NOMO-1 treated with dmso at 0.1 percent for 144 hours (cell line): ENCODE measurements around the gene AKAP13.
A peak's percentile ranks its signal among the peaks of the same experiment; 100 is the strongest.
"Not testable (repeated sequence)": the region's sequence is repeated elsewhere in the genome, so short reads cannot be mapped to it uniquely, and the experiment has no call there.

Experiments used
- DNase-seq: peaks from one replicate; lab custom pipeline; 2025; ENCODE audit not compliant: unreplicated experiment; lab: John Stamatoyannopoulos, UW

Gene AKAP13

GRCh38 chr15:85652457-85652856 is 272.1 kb downstream of the AKAP13 start:
- no peak for DNase-seq

- DNase-seq = no peak
Observed at GRCh38 chr15:85657132-85657531, 276.7 kb downstream of the AKAP13 start.

- DNase-seq = no peak
Observed at GRCh38 chr15:85658816-85659215, 278.4 kb downstream of the AKAP13 start.

- no peak for DNase-seq
Observed at GRCh38 chr15:85661859-85662258, 281.5 kb downstream of the AKAP13 start.

GRCh38 chr15:85665677-85666076 is 285.3 kb downstream of the AKAP13 start:
- not testable (repeated sequence) for DNase-seq

GRCh38 chr15:85667491-85668424 is 287.4 kb downstream of the AKAP13 start:
- DNase-seq = peak; percentile 20

- no peak for DNase-seq
Observed at GRCh38 chr15:85671156-85671555, 290.8 kb downstream of the AKAP13 start.

GRCh38 chr15:85672332-85673084 is 292.1 kb downstream of the AKAP13 start:
- no peak for DNase-seq

- no peak for DNase-seq
Observed at GRCh38 chr15:85673326-85673725, 292.9 kb downstream of the AKAP13 start.

GRCh38 chr15:85676342-85677098 is 296.1 kb downstream of the AKAP13 start:
- DNase-seq = no peak

- no peak for DNase-seq
Observed at GRCh38 chr15:85679231-85679630, 298.8 kb downstream of the AKAP13 start.

- no peak for DNase-seq
Observed at GRCh38 chr15:85681386-85681785, 301.0 kb downstream of the AKAP13 start.

- DNase-seq = no peak
Observed at GRCh38 chr15:85684174-85684710, 303.8 kb downstream of the AKAP13 start.

- no peak for DNase-seq
Observed at GRCh38 chr15:85685356-85685755, 305.0 kb downstream of the AKAP13 start.

- DNase-seq = no peak
Observed at GRCh38 chr15:85687329-85687728, 306.9 kb downstream of the AKAP13 start.

- DNase-seq = no peak
Observed at GRCh38 chr15:85688711-85689110, 308.3 kb downstream of the AKAP13 start.

- DNase-seq = peak; percentile 66
Observed at GRCh38 chr15:85689729-85690128, 309.3 kb downstream of the AKAP13 start.

GRCh38 chr15:85690561-85691231 is 310.3 kb downstream of the AKAP13 start:
- DNase-seq = no peak

- no peak for DNase-seq
Observed at GRCh38 chr15:85691350-85692240, 311.2 kb downstream of the AKAP13 start.
